Gastrocnemius medialis (tissue), 4 donors: ENCODE results near the gene CPSF3.

Experiments
- POLR2A ChIP-seq, 2 donors: fragments of 450-650 bp; IDR thresholded peaks; one replicate each; pipeline ENCODE4 v1.6.1; 2017; ENCODE audit warnings: antibody characterized with exemption in 2 of 2, mild to moderate bottlenecking in 2 of 2, moderate library complexity in 2 of 2
- TF ChIP-seq, protein P1 (sequence below), 5 experiments: fragments of 450-650 bp in 3 of 5; fragments of 200-600 bp in 2 of 5; sonication (generic) in 2 of 5; IDR thresholded peaks in 4 of 5; conservative IDR thresholded peaks in 1 of 5; 1 replicate in 4 of 5; 2 replicates in 1 of 5; pipeline ENCODE4 v1.5.1; 2016 to 2019; ENCODE audit warnings: antibody characterized with exemption in 5 of 5, mild to moderate bottlenecking in 3 of 5, moderate library complexity in 3 of 5

DNA sequence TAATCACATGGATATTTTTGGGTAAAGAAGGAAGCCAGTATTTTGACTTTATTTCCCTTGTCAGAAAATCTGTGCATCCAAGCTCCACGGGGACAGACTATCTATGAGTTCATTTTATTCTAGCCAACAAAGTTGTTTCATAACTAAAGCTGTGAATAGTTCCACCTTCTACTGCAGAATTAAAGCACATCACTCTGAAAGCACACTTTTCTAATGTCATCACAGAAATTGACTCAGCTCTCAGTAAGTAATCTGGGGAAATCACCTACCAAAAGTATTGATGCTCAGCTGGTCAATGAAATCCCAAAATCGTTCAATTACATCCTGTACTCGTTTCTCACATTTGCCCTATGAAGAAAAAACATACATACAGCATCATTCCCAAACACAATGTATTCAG, 70.0 kb downstream of the CPSF3 start:
- TF ChIP-seq POLR2A (IDR thresholded peaks at IDR 0.05): no peak
- TF ChIP-seq, protein P1, sequence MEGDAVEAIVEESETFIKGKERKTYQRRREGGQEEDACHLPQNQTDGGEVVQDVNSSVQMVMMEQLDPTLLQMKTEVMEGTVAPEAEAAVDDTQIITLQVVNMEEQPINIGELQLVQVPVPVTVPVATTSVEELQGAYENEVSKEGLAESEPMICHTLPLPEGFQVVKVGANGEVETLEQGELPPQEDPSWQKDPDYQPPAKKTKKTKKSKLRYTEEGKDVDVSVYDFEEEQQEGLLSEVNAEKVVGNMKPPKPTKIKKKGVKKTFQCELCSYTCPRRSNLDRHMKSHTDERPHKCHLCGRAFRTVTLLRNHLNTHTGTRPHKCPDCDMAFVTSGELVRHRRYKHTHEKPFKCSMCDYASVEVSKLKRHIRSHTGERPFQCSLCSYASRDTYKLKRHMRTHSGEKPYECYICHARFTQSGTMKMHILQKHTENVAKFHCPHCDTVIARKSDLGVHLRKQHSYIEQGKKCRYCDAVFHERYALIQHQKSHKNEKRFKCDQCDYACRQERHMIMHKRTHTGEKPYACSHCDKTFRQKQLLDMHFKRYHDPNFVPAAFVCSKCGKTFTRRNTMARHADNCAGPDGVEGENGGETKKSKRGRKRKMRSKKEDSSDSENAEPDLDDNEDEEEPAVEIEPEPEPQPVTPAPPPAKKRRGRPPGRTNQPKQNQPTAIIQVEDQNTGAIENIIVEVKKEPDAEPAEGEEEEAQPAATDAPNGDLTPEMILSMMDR (IDR thresholded peaks at IDR 0.05 in 4 of 5, conservative IDR thresholded peaks at IDR 0.05 in 1 of 5): no peak
